ENCODE data around the gene GPAT2.
A peak's percentile ranks its signal among the peaks of the same experiment; 100 is the strongest.
"Not testable (repeated sequence)": the region's sequence is repeated elsewhere in the genome, so short reads cannot be mapped to it uniquely, and the experiment has no call there.

Gene GPAT2

DNA sequence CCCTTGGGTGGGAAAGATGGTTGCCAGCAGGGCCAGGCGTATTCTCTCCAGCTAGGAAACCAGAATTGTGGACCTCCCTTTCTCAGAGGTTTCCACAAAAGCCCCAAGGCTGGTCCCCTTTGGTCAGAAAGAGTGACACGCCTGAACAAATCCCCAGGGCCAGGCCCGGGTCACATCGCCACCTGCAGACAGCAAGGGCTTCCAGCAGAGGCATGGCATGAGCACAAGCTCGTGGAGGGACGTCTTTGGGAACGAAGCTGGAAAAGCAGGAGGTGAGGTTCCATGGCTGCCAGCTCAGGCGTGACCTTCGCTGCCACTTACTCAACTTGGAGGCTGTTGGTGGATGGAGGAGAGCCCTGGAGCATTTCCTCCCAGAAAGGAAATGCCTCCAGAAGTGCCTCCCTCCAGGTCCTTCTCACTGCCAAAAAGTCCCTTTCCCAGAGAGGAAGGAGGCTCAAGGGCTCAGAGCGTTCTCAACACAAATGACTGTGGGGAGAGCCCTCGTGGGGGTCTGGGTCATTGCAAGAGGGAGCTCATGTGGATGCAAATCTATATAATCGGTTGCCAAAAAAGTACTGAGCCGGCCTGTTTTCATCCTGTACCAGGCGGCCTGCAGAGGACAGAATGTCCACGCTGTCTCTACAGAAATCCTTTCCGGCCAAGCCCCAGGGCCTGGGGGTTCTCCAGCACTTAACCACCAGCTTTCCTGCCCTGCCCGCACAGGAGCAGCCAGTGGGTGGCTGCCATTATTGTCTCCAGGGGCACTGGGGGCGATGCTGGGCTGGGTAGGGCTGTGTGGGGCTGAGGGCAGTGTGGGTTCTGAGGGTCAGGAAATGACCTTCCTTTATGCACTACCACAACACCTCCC, 14.6 kb upstream of the GPAT2 start:
- H3K4me3 ChIP-seq (ENCODE audit: low read depth, low read length); in situ Hi-C loops (cut with HindIII; ENCODE audit: low sequenced_read_pairs); DNase-seq (ENCODE audit: low read depth, low spot score): not testable (repeated sequence)

DNA sequence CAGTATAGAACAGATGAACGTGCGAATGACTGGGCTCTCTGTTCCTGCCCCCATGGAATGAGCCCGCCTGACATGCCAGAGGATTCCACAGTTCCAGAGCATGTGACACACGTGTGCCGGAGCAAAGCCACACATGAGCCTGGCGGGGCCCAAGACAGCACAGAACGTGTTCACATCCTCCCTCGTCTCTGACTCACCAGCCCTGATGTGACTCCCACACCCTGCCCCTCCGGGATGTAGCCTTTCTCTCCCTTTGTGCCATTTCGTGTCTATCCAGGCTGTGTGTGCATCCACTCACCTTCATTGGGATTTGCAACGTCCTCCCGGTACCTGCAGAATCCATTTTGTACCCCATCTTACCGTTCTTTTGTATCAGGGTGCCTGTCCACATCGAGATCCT, 838 bp upstream of the GPAT2 start:
- H3K4me3 ChIP-seq (ENCODE audit: low read depth, low read length); DNase-seq (ENCODE audit: low read depth, low spot score); in situ Hi-C loops (cut with HindIII; ENCODE audit: low sequenced_read_pairs): not testable (repeated sequence)

DNA sequence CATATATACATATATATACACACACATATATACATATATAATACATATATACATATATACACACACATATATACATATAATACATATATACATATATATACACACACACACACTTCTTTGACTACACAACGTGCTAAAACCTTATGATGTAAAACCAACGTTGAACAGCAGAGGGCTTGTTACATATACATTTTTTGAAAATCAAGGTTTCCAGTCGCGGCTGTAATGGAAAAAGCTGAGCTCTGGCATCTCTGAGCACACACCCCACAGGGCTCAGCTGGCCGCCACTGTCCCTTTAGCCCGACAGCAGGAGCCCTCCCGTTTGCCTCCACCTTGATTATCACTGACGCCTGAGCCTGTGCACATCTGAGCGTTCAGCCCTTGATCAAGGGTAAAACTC, 719 bp downstream of the GPAT2 start:
- H3K4me3 ChIP-seq (ENCODE audit: low read depth, low read length); DNase-seq (ENCODE audit: low read depth, low spot score); in situ Hi-C loops (cut with HindIII; ENCODE audit: low sequenced_read_pairs): not testable (repeated sequence)

DNA sequence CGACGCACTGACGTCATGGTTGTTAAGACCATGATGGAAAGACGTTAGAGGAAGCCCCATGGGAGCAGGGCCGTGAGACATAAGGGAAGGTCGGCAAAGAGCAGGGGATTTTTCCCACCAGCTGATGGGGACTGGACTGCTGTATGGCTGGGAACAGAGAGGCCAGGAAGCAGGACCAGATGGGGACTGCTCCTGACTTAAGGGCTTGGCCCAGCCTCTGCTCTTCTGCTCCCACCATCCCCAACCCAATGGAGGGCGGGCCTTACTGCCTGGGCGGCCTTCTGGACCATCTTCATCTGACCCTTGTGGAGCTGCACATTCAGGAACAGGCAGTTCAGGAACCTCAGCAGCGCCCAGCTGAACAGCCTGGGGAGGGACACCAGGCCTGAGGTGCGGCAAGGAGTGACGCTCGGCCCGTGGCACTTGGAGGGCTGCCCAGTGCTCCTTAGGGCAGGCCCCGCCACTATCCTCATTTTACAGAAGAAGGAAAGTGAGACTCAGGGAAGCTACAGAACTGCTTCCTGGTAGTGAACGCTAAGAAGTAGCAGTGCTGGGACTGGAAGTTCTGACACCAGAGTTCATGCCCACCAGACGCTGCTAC, 6.9 kb downstream of the GPAT2 start:
- DNase-seq (ENCODE audit: low read depth, low spot score); H3K4me3 ChIP-seq (ENCODE audit: low read depth, low read length); in situ Hi-C loops (cut with HindIII; ENCODE audit: low sequenced_read_pairs): not testable (repeated sequence)

DNA sequence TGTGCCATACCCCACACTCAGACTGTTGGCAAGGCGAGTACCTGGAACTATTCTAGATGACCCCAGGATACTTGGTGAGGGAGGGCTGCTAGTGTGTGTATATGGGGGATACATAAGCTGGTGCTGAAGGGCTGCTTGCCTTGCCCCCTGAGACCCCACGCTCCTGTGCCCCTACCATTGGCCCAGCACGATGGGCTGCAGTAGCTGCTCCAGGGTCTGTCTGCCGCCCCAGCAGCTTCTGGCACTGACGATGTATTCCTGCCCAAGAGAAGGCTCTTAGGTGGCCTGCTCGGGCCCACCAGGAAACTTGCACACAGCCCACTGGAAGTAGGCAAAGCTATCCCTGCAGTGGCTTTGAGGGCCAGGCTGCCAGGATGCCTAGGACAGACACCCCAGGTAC, 9.0 kb downstream of the GPAT2 start:
- DNase-seq (ENCODE audit: low read depth, low spot score); H3K4me3 ChIP-seq (ENCODE audit: low read depth, low read length); in situ Hi-C loops (cut with HindIII; ENCODE audit: low sequenced_read_pairs): not testable (repeated sequence)

DNA sequence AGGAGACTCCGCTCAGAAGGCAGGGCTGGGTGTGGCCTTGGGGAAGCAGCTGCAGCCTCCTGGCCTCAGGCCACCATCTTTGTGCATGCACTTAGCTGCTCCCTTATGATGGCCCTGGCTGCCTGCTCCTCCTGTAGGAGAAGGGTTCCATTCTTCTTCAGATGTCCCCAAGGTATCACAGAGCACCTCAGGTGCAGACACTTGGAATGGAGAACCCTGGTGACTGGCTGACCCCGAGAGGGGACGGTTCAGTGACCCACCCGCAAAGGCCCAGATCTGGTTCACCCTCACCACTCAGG, 9.6 kb downstream of the GPAT2 start:
- in situ Hi-C loops (cut with HindIII; ENCODE audit: low sequenced_read_pairs) = no loop called here
- no peak for DNase-seq (ENCODE audit: low read depth, low spot score)
- TF ChIP-seq, protein P1, sequence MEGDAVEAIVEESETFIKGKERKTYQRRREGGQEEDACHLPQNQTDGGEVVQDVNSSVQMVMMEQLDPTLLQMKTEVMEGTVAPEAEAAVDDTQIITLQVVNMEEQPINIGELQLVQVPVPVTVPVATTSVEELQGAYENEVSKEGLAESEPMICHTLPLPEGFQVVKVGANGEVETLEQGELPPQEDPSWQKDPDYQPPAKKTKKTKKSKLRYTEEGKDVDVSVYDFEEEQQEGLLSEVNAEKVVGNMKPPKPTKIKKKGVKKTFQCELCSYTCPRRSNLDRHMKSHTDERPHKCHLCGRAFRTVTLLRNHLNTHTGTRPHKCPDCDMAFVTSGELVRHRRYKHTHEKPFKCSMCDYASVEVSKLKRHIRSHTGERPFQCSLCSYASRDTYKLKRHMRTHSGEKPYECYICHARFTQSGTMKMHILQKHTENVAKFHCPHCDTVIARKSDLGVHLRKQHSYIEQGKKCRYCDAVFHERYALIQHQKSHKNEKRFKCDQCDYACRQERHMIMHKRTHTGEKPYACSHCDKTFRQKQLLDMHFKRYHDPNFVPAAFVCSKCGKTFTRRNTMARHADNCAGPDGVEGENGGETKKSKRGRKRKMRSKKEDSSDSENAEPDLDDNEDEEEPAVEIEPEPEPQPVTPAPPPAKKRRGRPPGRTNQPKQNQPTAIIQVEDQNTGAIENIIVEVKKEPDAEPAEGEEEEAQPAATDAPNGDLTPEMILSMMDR (IDR thresholded peaks at IDR 0.05; ENCODE audit: low read depth, low read length) = no peak

DNA sequence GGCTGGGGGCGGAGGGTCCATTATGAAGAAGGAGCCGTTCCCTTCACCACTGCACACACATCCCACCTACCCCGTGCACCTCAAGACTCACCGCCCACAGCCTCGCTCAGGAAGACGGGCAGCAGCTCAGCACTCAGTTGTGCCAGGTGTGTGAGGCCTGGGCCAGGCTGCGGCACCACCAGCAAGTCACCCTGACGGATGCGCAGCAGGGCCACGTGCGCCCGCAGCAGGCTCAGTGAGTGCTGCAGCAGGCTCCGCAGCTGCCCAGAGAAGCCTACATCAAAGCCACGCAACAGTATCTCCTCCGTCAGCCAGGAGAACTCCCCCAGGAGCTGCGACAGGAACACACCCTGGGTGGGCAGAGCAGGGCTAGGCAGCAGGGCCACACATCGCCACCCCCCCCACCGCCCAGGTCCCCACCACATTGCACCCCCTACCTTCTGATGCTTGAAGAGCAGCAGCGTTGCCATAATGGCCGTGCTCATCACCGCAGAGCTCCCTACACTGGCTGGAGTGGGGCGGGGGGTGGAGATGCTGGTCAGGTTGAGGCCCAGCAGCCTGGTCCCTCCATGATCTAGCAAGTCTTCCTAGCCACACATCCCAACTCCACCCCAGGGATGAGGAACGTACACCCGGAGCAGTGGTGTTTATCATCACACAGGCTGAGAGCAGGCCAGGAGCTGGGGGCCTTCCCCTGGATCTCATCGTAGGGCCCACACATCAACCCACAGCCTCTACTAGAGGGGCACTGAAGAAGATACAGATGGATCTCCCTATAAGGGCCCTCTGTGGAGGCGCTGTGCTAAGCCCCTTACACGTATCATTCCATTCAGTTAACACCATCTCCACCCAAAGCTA, 10.2 kb downstream of the GPAT2 start:
- TF ChIP-seq, protein P1 (IDR thresholded peaks at IDR 0.05; ENCODE audit: low read depth, low read length) = no peak
- in situ Hi-C loops (cut with HindIII; ENCODE audit: low sequenced_read_pairs) = no loop called here
- no peak overlapping the region for H3K4me3 ChIP-seq (ENCODE audit: low read depth, low read length)
- no peak for DNase-seq (ENCODE audit: low read depth, low spot score)

More for the DNA sequence above, 9.6 kb downstream of the GPAT2 start:
- no peak overlapping the region for H3K4me3 ChIP-seq (ENCODE audit: low read depth, low read length)

DNA sequence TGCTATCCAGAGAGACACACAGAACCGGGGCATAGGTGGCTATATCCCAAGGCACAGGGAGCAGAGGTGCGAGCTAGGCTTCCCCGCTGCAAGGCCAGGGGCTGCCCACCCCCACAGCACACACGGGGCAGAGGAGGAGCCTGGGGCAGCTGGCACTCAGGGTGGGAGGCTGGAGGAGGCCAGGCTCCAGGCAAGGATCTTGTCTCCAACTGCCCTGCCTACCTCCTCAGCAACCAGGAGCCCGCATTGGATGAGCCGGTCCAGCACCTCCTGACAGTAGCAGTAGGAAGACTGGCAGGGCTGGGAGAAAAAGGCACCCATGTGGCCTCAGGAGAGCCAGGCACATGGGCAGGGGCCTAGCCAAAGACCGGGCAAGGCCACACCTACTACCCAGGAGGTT, 11.0 kb downstream of the GPAT2 start:
- H3K4me3 ChIP-seq (ENCODE audit: low read depth, low read length); in situ Hi-C loops (cut with HindIII; ENCODE audit: low sequenced_read_pairs); DNase-seq (ENCODE audit: low read depth, low spot score): not testable (repeated sequence)

DNA sequence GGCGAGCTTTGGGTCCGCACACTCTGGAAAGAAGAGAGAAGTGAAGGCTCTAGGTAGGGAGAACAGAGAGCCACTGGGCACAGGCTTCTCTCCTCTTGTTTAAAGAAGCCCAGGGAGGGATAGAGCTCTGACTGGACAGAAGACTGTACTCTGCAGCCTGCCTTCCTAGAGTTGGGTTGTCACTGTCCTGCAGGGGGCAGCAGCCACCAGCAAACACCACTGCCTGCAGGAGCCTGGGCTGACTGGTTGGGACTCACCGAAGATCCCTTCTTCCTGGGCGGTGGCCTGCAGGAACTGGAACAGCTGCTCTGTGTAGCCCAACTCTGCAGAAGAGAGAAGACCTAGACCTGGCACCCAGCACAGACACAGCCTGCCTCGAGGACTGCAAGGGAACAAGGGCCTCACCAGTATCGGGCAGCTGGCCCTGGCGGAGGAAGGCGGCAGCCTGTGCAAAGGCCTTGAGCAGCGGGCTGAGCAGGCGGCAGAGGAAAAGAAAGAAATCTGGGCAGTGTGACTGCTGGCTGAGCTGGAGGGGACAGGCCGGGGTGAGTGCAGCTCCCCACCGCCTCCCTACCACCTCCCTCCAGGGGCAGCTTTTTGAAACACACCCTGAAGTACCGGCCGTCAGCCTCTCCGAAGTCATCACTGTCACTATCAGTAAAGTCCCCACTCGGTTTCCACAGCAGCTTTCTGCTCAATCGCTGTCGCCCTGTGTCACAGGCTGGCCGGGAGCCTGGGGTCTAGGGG, 11.8 kb downstream of the GPAT2 start:
- H3K4me3 ChIP-seq (ENCODE audit: low read depth, low read length); in situ Hi-C loops (cut with HindIII; ENCODE audit: low sequenced_read_pairs): not testable (repeated sequence)
- TF ChIP-seq, protein P1 (IDR thresholded peaks at IDR 0.05; ENCODE audit: low read depth, low read length) = peak; percentile 80
- peak; percentile 71 for DNase-seq (ENCODE audit: low read depth, low spot score)

DNA sequence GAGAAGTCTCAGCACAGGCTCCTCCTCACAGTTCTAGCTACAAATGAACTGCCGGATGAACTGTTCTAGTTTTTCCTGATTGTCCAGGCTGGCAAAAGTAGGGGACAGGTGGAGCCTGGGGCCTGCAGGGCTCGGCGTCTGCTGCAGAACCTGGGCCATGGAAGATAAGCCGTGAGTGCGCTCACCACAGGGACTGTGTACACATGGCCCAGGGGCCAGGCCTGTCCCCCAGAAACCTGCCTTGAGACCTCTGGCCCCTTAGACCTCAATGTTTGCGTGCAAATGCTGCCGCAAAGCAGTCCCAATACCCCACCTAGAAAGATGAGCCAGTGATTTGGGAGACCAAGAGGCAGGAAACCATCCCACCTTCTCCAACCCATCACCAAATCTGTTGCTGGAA, 12.6 kb downstream of the GPAT2 start:
- DNase-seq (ENCODE audit: low read depth, low spot score); H3K4me3 ChIP-seq (ENCODE audit: low read depth, low read length); in situ Hi-C loops (cut with HindIII; ENCODE audit: low sequenced_read_pairs): not testable (repeated sequence)

DNA sequence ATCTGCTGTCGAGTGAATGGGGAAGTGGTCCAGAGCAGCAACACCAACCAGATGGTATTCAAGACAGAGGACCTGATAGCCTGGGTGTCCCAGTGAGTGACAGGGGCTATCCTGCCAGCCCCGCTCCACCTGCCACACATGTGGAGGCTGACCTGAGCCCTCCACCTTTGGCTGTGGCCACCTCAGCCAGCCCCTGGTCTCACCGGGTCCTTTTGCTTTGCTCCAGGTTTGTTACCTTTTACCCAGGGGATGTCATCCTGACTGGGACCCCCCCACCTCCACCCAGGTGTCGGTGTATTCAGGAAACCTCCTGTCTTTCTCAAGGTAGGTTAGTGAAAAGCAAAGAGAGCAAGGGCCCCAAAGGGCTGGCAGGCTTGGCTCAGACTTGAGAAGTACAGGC, 13.6 kb downstream of the GPAT2 start:
- DNase-seq (ENCODE audit: low read depth, low spot score); in situ Hi-C loops (cut with HindIII; ENCODE audit: low sequenced_read_pairs); H3K4me3 ChIP-seq (ENCODE audit: low read depth, low read length): not testable (repeated sequence)

DNA sequence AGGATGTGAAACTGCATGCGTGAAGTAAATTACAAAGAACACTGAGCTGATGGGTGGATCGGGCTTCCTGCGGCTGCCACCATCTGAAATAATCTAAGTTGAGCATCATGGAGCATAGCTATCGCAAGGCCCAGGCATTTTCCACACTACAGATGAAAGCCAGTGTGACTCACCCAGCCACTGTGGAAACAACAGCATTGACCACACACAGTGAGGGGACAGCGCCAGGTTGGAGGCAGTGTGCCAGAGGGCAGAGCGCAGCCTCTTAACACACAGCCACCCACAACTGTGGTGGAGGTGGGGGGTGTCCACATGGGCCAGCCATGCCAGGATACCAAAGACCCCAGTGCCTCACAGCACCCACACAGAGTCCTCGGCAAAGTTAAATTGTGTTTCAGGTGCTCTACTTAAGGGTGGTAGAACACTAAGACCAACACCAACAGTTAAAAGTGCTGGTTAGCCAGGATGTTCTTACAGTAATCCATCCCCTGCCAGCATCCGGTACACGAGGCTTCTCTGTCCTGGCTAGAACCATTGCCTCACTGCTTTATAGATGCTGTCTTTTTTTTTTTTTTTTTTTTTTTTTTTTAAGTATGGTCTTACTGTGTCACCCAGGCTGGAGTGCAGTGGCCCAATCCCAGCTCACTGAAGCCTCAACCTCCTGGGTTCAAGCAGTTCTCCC, 14.7 kb downstream of the GPAT2 start:
- in situ Hi-C loops (cut with HindIII; ENCODE audit: low sequenced_read_pairs); H3K4me3 ChIP-seq (ENCODE audit: low read depth, low read length): not testable (repeated sequence)
- peak; percentile 7 for DNase-seq (ENCODE audit: low read depth, low spot score)

Data from astrocyte of the spinal cord (primary cell).